IMR-90 (cell line): Measurements from ENCODE around the gene C3orf52. TPM values are rescaled to one million over a fixed set of nuclear protein-coding genes. Genes with fewer than 3 reads are reported as not detected.

Experiments
- ATAC-seq: fragments of 200-7000 bp; cut with Tn5 transposase; 2 replicates; pipeline ENCODE4 v1.9.1; 2020; ENCODE audit warnings: low read depth, mild to moderate bottlenecking, moderate library complexity
- BruUV-seq: library from RNA; stranded (reverse); fragments of 400-500 nt; replicated peaks from 2 replicates; lab custom pipeline; 2021; lab: Mats Ljungman, UMichigan
- CTCF ChIA-PET: fragments of 300-600 bp; formaldehyde crosslinking; extraction: SDS; loops from one replicate; lab custom pipeline; 2021; ENCODE audit warnings: antibody characterized with exemption; lab: Yijun Ruan, JAX
- POLR2A ChIA-PET: fragments of 300-600 bp; sonication (Branson Sonifier 250); formaldehyde crosslinking; loops from one replicate; lab custom pipeline; 2022; ENCODE audit warnings: antibody characterized with exemption; ENCODE audit not compliant: unreplicated experiment; lab: Charles Lee
- DNase-seq: peaks from one replicate; pipeline ENCODE4 v3.0.0; 2013
- H2AFZ ChIP-seq: replicated peaks from 2 replicates; pipeline ENCODE3; 2013; ENCODE audit warnings: low read length, mild to moderate bottlenecking; ENCODE audit not compliant: poor library complexity
- H2AK5ac ChIP-seq: 2 replicates; pipeline ENCODE4 v1.6.1; 2013; ENCODE audit warnings: low read depth, low read length, inconsistent platforms
- H2AK9ac ChIP-seq: replicated peaks from 2 replicates; pipeline ENCODE3; 2013; ENCODE audit warnings: mild to moderate bottlenecking, low read depth, low read length, moderate library complexity; ENCODE audit not compliant: poor library complexity
- H2BK120ac ChIP-seq: 2 replicates; pipeline ENCODE4 v1.6.1; 2013; ENCODE audit warnings: low read depth, low read length, inconsistent platforms
- H2BK15ac ChIP-seq: 3 replicates; pipeline ENCODE4 v1.6.1; 2013; ENCODE audit warnings: low read depth, low read length, inconsistent platforms
- H2BK20ac ChIP-seq: 2 replicates; pipeline ENCODE4 v1.6.1; 2013; ENCODE audit warnings: low read depth, mild to moderate bottlenecking, inconsistent platforms, low read length, moderate library complexity
- H2BK5ac ChIP-seq: 2 replicates; pipeline ENCODE4 v1.6.1; 2013; ENCODE audit warnings: mild to moderate bottlenecking, low read depth, low read length, inconsistent platforms; ENCODE audit not compliant: poor library complexity, severe bottlenecking
- H3K14ac ChIP-seq: replicated peaks from 2 replicates; pipeline ENCODE4 v1.6.1; 2013; ENCODE audit warnings: low read depth, low read length, inconsistent platforms
- H3K18ac ChIP-seq: 2 replicates; pipeline ENCODE4 v1.6.1; 2013; ENCODE audit warnings: low read depth, low read length, control low read depth
- H3K23ac ChIP-seq: 2 replicates; pipeline ENCODE4 v1.6.1; 2013; ENCODE audit warnings: low read depth, low read length, inconsistent platforms
- H3K27ac ChIP-seq: 2 replicates; pipeline ENCODE4 v1.5.1; 2013; ENCODE audit warnings: mild to moderate bottlenecking, control low read depth, low read length; ENCODE audit not compliant: insufficient read depth
- H3K27me3 ChIP-seq: 2 replicates; pipeline ENCODE4 v1.6.1; 2013; ENCODE audit warnings: low read length; ENCODE audit not compliant: control insufficient read depth, insufficient read depth
- H3K36me3 ChIP-seq: 2 replicates; pipeline ENCODE4 v1.6.1; 2013; ENCODE audit warnings: low read length, mixed read lengths; ENCODE audit not compliant: control insufficient read depth, insufficient read depth
- H3K4ac ChIP-seq: 2 replicates; pipeline ENCODE4 v1.6.1; 2013; ENCODE audit warnings: low read depth, low read length, inconsistent platforms
- H3K4me1 ChIP-seq: 2 replicates; pipeline ENCODE4 v1.6.1; 2013; ENCODE audit warnings: low read length, mixed read lengths; ENCODE audit not compliant: control insufficient read depth, insufficient read depth
- H3K4me2 ChIP-seq: 2 replicates; pipeline ENCODE4 v1.6.1; 2013; ENCODE audit warnings: low read depth, mild to moderate bottlenecking, control low read depth, low read length, moderate library complexity
- H3K4me3 ChIP-seq: 2 replicates; pipeline ENCODE4 v1.5.1; 2013; ENCODE audit warnings: low read depth, mild to moderate bottlenecking, control low read depth, low read length, moderate library complexity; ENCODE audit not compliant: insufficient read depth
- H3K56ac ChIP-seq: 2 replicates; pipeline ENCODE4 v1.6.1; 2013; ENCODE audit warnings: low read length, inconsistent platforms; ENCODE audit not compliant: insufficient read depth; ENCODE audit errors: extremely low read depth
- H3K79me1 ChIP-seq, 2 experiments: 2 replicates each; pipeline ENCODE4 v1.6.1; 2013; ENCODE audit warnings: low read length in 2 of 2, inconsistent platforms in 1 of 2, low read depth in 1 of 2
- H3K9ac ChIP-seq: 2 replicates; pipeline ENCODE4 v1.6.1; 2013; ENCODE audit warnings: low read depth, low read length, control low read depth
- H3K9me1 ChIP-seq: 2 replicates; pipeline ENCODE4 v1.6.1; 2013; ENCODE audit warnings: low read length, inconsistent platforms; ENCODE audit not compliant: insufficient read depth
- H3K9me3 ChIP-seq: 2 replicates; pipeline ENCODE4 v1.6.1; 2013; ENCODE audit warnings: low read length; ENCODE audit not compliant: control insufficient read depth, insufficient read depth
- H4K20me1 ChIP-seq: 2 replicates; pipeline ENCODE4 v1.6.1; 2013; ENCODE audit warnings: low read length, inconsistent platforms; ENCODE audit not compliant: insufficient read depth
- H4K5ac ChIP-seq: 2 replicates; pipeline ENCODE4 v1.6.1; 2013; ENCODE audit warnings: mild to moderate bottlenecking, low read depth, low read length, control low read depth
- H4K8ac ChIP-seq, 2 experiments: 2 replicates each; pipeline ENCODE4 v1.6.1; 2013; ENCODE audit warnings: low read depth in 2 of 2, low read length in 2 of 2, control low read depth in 1 of 2, inconsistent platforms in 1 of 2
- H4K91ac ChIP-seq: 2 replicates; pipeline ENCODE4 v1.6.1; 2013; ENCODE audit warnings: low read depth, low read length, inconsistent platforms; ENCODE audit not compliant: insufficient read depth
- FOS ChIP-seq: fragments of 150-350 bp; IDR thresholded peaks from 2 replicates; pipeline ENCODE4 v1.6.1; 2016; ENCODE audit warnings: low read depth, low read length
- WGBS, 2 experiments: methylation state at CpG; one replicate each; pipeline versions ENCODE4 v1.1.5 to v1.1.7; 2013; ENCODE audit warnings: missing lambda C conversion rate in 2 of 2; ENCODE audit not compliant: insufficient read length in 1 of 2; ENCODE audit errors: extremely low coverage in 2 of 2; 5-methylcytosine and 5-hydroxymethylcytosine counted together
- dilution Hi-C: fragments of 300-500 bp; cut with HindIII; formaldehyde crosslinking; loops from one replicate; pipeline ENCODE4 v1.14.3; 2018; ENCODE audit warnings: low sequenced_read_pairs; ENCODE audit not compliant: unreplicated experiment
- in situ Hi-C: fragments of 300-500 bp; cut with MboI; formaldehyde crosslinking; loops from 3 replicates; pipeline ENCODE4 v1.14.3; 2019; ENCODE audit warnings: low sequenced_read_pairs, inconsistent platforms, mixed read lengths
- intact Hi-C: fragments of 100-400 bp; cut with micrococcal nuclease; formaldehyde crosslinking; loops from 2 replicates; pipeline ENCODE4 v1.10.0; 2022
- polyA plus RNA-seq, 3 experiments: library from polyadenylated mRNA; depleted of rRNA; stranded (reverse); fragments of >200 nt; gene quantifications; 2 replicates each; pipeline ENCODE4 v1.2.3, GENCODE V29; 2012; ENCODE audit warnings: low replicate concordance in 1 of 3
- total RNA-seq: library from RNA; depleted of rRNA; stranded (reverse); fragments of >200 nt; gene quantifications from 2 replicates; pipeline ENCODE4 v1.2.3, GENCODE V29; 2012
- TF ChIP-seq, protein P1 (sequence below): fragments of 150-350 bp; IDR thresholded peaks from 2 replicates; pipeline ENCODE4 v1.6.1; 2017; ENCODE audit warnings: mild to moderate bottlenecking, antibody characterized with exemption, low read length, low read depth

Gene C3orf52
- total and polyA plus RNA-seq, 2 of the 4 experiments (the other 2 are of a cell fraction): 7.5 to 12.5 TPM

DNA sequence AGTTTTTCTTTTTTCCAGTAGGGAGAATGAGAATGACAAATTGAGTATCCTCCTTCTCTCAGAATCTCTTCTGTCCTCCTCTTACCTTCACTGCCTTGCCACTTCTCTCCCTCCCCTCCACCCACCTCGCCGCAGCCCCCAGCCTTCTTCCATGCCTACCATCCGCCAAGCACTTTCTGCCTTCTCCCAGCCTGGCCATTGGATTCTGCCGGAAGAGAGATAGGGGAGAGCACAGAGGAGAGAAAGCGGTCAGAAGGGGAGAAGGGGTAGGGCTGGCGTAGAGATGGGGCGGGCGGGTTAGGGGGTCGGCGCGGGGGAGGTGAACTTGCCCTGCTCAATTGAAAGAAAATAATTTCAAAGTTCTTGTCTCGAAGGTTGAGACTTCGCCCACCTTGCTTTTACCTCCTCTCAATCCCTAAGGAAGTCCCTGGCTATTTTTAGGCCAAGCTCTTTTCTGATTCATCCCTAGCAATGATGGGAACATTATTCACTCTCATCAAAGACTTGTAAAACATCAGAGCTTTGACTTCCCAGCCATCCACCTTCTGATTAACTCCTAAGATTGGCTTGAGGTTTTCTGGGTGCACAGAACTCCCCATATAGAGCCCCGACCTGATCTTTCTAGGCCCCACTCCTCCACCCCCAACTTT, 811 bp downstream of the C3orf52 start:
- CTCF ChIA-PET: interaction anchor here (1.6 to 1.9 kb wide), 2 partner anchors 8 to 25 kb away, joined by 4 read pairs; no protein-coding TSS in a partner anchor
- intact Hi-C loops: no loop called here
- peak; percentile 57 for DNase-seq

More for the DNA sequence above, 811 bp downstream of the C3orf52 start:
- TF ChIP-seq, protein P1, sequence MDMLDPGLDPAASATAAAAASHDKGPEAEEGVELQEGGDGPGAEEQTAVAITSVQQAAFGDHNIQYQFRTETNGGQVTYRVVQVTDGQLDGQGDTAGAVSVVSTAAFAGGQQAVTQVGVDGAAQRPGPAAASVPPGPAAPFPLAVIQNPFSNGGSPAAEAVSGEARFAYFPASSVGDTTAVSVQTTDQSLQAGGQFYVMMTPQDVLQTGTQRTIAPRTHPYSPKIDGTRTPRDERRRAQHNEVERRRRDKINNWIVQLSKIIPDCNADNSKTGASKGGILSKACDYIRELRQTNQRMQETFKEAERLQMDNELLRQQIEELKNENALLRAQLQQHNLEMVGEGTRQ: no peak
- peak; percentile 5; the same call in 1 of the 2 replicates for TF ChIP-seq FOS
- Histone ChIP-seq H2BK120ac (peak overlapping the region; percentile 62; the same call in 1 of the 2 replicates), H3K4me1 (peaks cover 4% of the 10 kb centered on the region), H4K91ac (peak overlapping the region; percentile 29), H3K18ac (peak overlapping the region; percentile 13; the same call in 1 of the 2 replicates), H3K4ac (peak overlapping the region; percentile 34), H3K36me3 (no peaks in the 10 kb centered on the region), H3K9me3 (no peaks in the 10 kb centered on the region), H3K9ac (peak overlapping the region; percentile 61), H2BK15ac (peak overlapping the region; percentile 65; the same call in 1 of the 3 replicates), H2AK5ac (peak overlapping the region; percentile 57), H2BK20ac (no peak overlapping the region), H3K9me1 (peaks cover 8% of the 10 kb centered on the region), H3K23ac (no peak overlapping the region), H2AK9ac (no peak overlapping the region), H3K79me1 (peaks cover 11 to 37% of the 10 kb centered on the region in 2 experiments; a peak in 3 of 4 replicates), H4K20me1 (no peaks in the 10 kb centered on the region), H3K4me2 (peak overlapping the region; percentile 97), H2AFZ (peak overlapping the region; percentile 70), H4K8ac (peak overlapping the region; percentile 10 to 63; a peak in 3 of 4 replicates), H2BK5ac (peak overlapping the region; percentile 62), H3K27ac (peak overlapping the region; percentile 57), H4K5ac (no peak overlapping the region), H3K56ac (peak overlapping the region; percentile 33; the same call in 1 of the 2 replicates), H3K4me3 (peak overlapping the region; percentile 87), H3K14ac (peak overlapping the region; percentile 62; the same call in 1 of the 2 replicates), H3K27me3 (no peaks in the 10 kb centered on the region)
- in situ Hi-C loops: no loop called here
- dilution Hi-C loops: no loop called here
- BruUV-seq: no TSS peak
- WGBS, 2 experiments: 18% methylated on average over 2 of the region's 14 CpGs; no CpG with 5 or more reads in 1 of the 2 experiments
- POLR2A ChIA-PET: interaction anchor here (0.9 to 1.0 kb wide), 2 partner anchors 10 to 44 kb away, joined by 3 read pairs; no protein-coding TSS in a partner anchor
- ATAC-seq: peak; percentile 13; the same call in 1 of the 2 replicates
